AG10803 (cell line): ENCODE measurements around the gene STAT2.

ENCODE experiments used
- DNase-seq: peaks from one replicate; pipeline ENCODE4 v3.0.0; 2010; ENCODE audit warnings: low read depth
- H3K4me3 ChIP-seq: 2 replicates; pipeline ENCODE4 v1.5.1; 2011; ENCODE audit warnings: mild to moderate bottlenecking, low read length, control low read depth
- CTCF ChIP-seq: conservative IDR thresholded peaks from 2 replicates; pipeline ENCODE4 v1.5.1; 2011; ENCODE audit warnings: mild to moderate bottlenecking, low read length, control low read depth, inconsistent platforms

STAT2 gene

GRCh38 chr12:56375598-56376434 is 15.9 kb upstream of the STAT2 start:
- DNase-seq = no peak
- no peak overlapping the region for H3K4me3 ChIP-seq
- no peak for TF ChIP-seq CTCF

- TF ChIP-seq CTCF = no peak
- no peak for DNase-seq
- no peak overlapping the region for H3K4me3 ChIP-seq
Measured at GRCh38 chr12:56374726-56375597, 15.1 kb upstream of the STAT2 start.

- H3K4me3 ChIP-seq = no peak overlapping the region
- no peak for DNase-seq
- no peak for TF ChIP-seq CTCF
Measured at GRCh38 chr12:56373515-56373914, 13.6 kb upstream of the STAT2 start.

- TF ChIP-seq CTCF = no peak
- no peak overlapping the region for H3K4me3 ChIP-seq
- DNase-seq = no peak
Measured at GRCh38 chr12:56366948-56367347, 7.0 kb upstream of the STAT2 start.

GRCh38 chr12:56362130-56363059 is 2.5 kb upstream of the STAT2 start, which contains the start of gene APOF:
APOF (minus strand) TSS chr12:56362857; CDS start chr12:56362745, 112 bp downstream.
- DNase-seq = no peak
- TF ChIP-seq CTCF = no peak
- H3K4me3 ChIP-seq = no peak within 1 kb of the TSS

- H3K4me3 ChIP-seq = no peak overlapping the region
- no peak for DNase-seq
- no peak for TF ChIP-seq CTCF
Measured at GRCh38 chr12:56361487-56362129, 1.7 kb upstream of the STAT2 start.
